ENCODE results near the gene RNFT2. TPM values are rescaled to one million over a fixed set of nuclear protein-coding genes. Genes with fewer than 3 reads are reported as not detected.
"Not testable (repeated sequence)": the region's sequence is repeated elsewhere in the genome, so short reads cannot be mapped to it uniquely, and the experiment has no call there.

The RNFT2 gene
- total RNA-seq, 1 experiment from 2014 or later, result 12.6 TPM

- ATAC-seq, result peak; percentile 85
- peaks cover 22% of the 10 kb centered on the region for H3K4me1 ChIP-seq (ENCODE audit: insufficient read depth, low read length)
- peaks cover 7% of the 10 kb centered on the region for H3F3A ChIP-seq (ENCODE audit: low read length, unreplicated experiment)
- DNase-seq, result peak; percentile 92
- intact Hi-C loops (cut with micrococcal nuclease), result loop anchor here (10.0 kb wide), 1 partner anchor 101 kb away; the partner anchor contains the start of gene FBXW8
- no peaks in the 10 kb centered on the region for H3K9me3 ChIP-seq (ENCODE audit: low read length)
- no peaks in the 10 kb centered on the region for H3K36me3 ChIP-seq (ENCODE audit: low read depth, low read length)
- 0 out of 2 replicates have a peak overlapping the region, but pooled peaks have one; percentile 16 for H3K4me2 ChIP-seq (ENCODE audit: low read length)
- no TSS peak for BruUV-seq (replicated peaks)
- CTCF ChIA-PET, result no interaction called here
- H3K27me3 ChIP-seq (ENCODE audit: low read length), result no peaks in the 10 kb centered on the region
- no peak overlapping the region for H3K9ac ChIP-seq (ENCODE audit: low read length)
- no peak overlapping the region for H3K4me3 ChIP-seq (ENCODE audit: low read length)
- no peak overlapping the region for H2AFZ ChIP-seq (ENCODE audit: low read length)
- H3K27ac ChIP-seq (ENCODE audit: low read length), result peak overlapping the region; percentile 33
- peaks cover 5% of the 10 kb centered on the region; the same call in 1 of the 2 replicates for H3K79me2 ChIP-seq (ENCODE audit: low read length)
- TF ChIP-seq EZH2phosphoT487 (IDR thresholded peaks at IDR 0.05; ENCODE audit: borderline replicate concordance, low read length) (no peak), CTCF (conservative IDR thresholded peaks at IDR 0.05; ENCODE audit: low read depth, low read length) (no peak), EZH2 (IDR thresholded peaks at IDR 0.05; ENCODE audit: low read length, unreplicated experiment) (no peak)
- POLR2A ChIA-PET (ENCODE audit: unreplicated experiment), result no interaction called here
- peaks cover 4% of the 10 kb centered on the region; the same call in 1 of the 2 replicates for H4K20me1 ChIP-seq (ENCODE audit: low read length)
- no peaks in the 10 kb centered on the region for H3K9me2 ChIP-seq (replicated peaks; ENCODE audit: low read length)
These were observed 75.3 kb downstream of the RNFT2 start for GRCh38 chr12:116813271-116814041.

- intact Hi-C loops (cut with micrococcal nuclease), result loop anchor here (5.0 to 10.0 kb wide), 2 partner anchors 100 to 107 kb away; partner anchors contain the start of gene FBXW8
- ATAC-seq; POLR2A ChIA-PET (ENCODE audit: unreplicated experiment); H3K27ac ChIP-seq (ENCODE audit: low read length); H3K36me3 ChIP-seq (ENCODE audit: low read depth, low read length); H3F3A ChIP-seq (ENCODE audit: low read length, unreplicated experiment); BruUV-seq (replicated peaks); CTCF ChIA-PET; DNase-seq; H3K9me2 ChIP-seq (replicated peaks; ENCODE audit: low read length); H3K4me3 ChIP-seq (ENCODE audit: low read length); H3K9ac ChIP-seq (ENCODE audit: low read length); H3K4me2 ChIP-seq (ENCODE audit: low read length); H3K9me3 ChIP-seq (ENCODE audit: low read length); H3K79me2 ChIP-seq (ENCODE audit: low read length); H3K27me3 ChIP-seq (ENCODE audit: low read length); H4K20me1 ChIP-seq (ENCODE audit: low read length); H2AFZ ChIP-seq (ENCODE audit: low read length): not testable (repeated sequence)
- H3K4me1 ChIP-seq (ENCODE audit: insufficient read depth, low read length), result peaks cover 26% of the 10 kb centered on the region
These were observed 76.7 kb downstream of the RNFT2 start for GRCh38 chr12:116814766-116815165.

GRCh38 chr12:116818341-116818856, 80.3 kb downstream of the RNFT2 start:
- H3K27me3 ChIP-seq (ENCODE audit: low read length), result no peaks in the 10 kb centered on the region
- BruUV-seq (replicated peaks), result no TSS peak
- ATAC-seq, result no peak
- peak overlapping the region; percentile 93 for H3K9ac ChIP-seq (ENCODE audit: low read length)
- no peaks in the 10 kb centered on the region for H3K9me2 ChIP-seq (replicated peaks; ENCODE audit: low read length)
- CTCF ChIA-PET, result no interaction called here
- TF ChIP-seq CTCF (conservative IDR thresholded peaks at IDR 0.05; ENCODE audit: low read depth, low read length), result no peak
- TF ChIP-seq EZH2 (IDR thresholded peaks at IDR 0.05; ENCODE audit: low read length, unreplicated experiment), result no peak
- TF ChIP-seq EZH2phosphoT487 (IDR thresholded peaks at IDR 0.05; ENCODE audit: borderline replicate concordance, low read length), result no peak
- peaks cover 9% of the 10 kb centered on the region; the same call in 1 of the 2 replicates for H3K79me2 ChIP-seq (ENCODE audit: low read length)
- H4K20me1 ChIP-seq (ENCODE audit: low read length), result no peaks in the 10 kb centered on the region; the same call in 1 of the 2 replicates
- peak overlapping the region; percentile 73; the same call in 1 of the 2 replicates for H3K27ac ChIP-seq (ENCODE audit: low read length)
- H3K9me3 ChIP-seq (ENCODE audit: low read length), result no peaks in the 10 kb centered on the region
- intact Hi-C loops (cut with micrococcal nuclease), result loop anchor here (5.0 to 10.0 kb wide), 2 partner anchors 96 to 111 kb away; partner anchors contain the start of gene FBXW8
- DNase-seq, result peak; percentile 39
- H2AFZ ChIP-seq (ENCODE audit: low read length), result peak overlapping the region; percentile 96; the same call in 1 of the 2 replicates
- H3K4me3 ChIP-seq (ENCODE audit: low read length), result peak overlapping the region; percentile 86
- H3K4me2 ChIP-seq (ENCODE audit: low read length), result peak overlapping the region; percentile 84
- POLR2A ChIA-PET (ENCODE audit: unreplicated experiment), result no interaction called here
- H3K4me1 ChIP-seq (ENCODE audit: insufficient read depth, low read length), result peaks cover 18% of the 10 kb centered on the region
- no peaks in the 10 kb centered on the region for H3K36me3 ChIP-seq (ENCODE audit: low read depth, low read length)
- H3F3A ChIP-seq (ENCODE audit: low read length, unreplicated experiment), result peaks cover 6% of the 10 kb centered on the region

Data from PC-3 (cell line).